GM19240 (cell line): ENCODE measurements around the gene CRADD.
"Not testable (repeated sequence)": the region's sequence is repeated elsewhere in the genome, so short reads cannot be mapped to it uniquely, and the experiment has no call there.

Experiments used
- DNase-seq: peaks from one replicate; pipeline ENCODE4 v3.0.0; 2011; ENCODE audit warnings: low spot score; ENCODE audit not compliant: insufficient read length

Gene CRADD

GRCh38 chr12:93706824-93707223 lies 29.6 kb downstream of the CRADD start:
- DNase-seq: no peak

GRCh38 chr12:93707836-93708235 lies 30.7 kb downstream of the CRADD start:
- no peak for DNase-seq

- DNase-seq: no peak
Observed at GRCh38 chr12:93708952-93709351, 31.8 kb downstream of the CRADD start.

GRCh38 chr12:93709386-93709785 lies 32.2 kb downstream of the CRADD start:
- DNase-seq: no peak

GRCh38 chr12:93710574-93710926 lies 33.4 kb downstream of the CRADD start:
- DNase-seq: no peak

GRCh38 chr12:93711502-93711901 lies 34.3 kb downstream of the CRADD start:
- DNase-seq: not testable (repeated sequence)

GRCh38 chr12:93712200-93712599 lies 35.0 kb downstream of the CRADD start:
- no peak for DNase-seq

GRCh38 chr12:93713060-93713459 lies 35.9 kb downstream of the CRADD start:
- no peak for DNase-seq

GRCh38 chr12:93713800-93714199 lies 36.6 kb downstream of the CRADD start:
- DNase-seq: no peak

GRCh38 chr12:93714382-93714781 lies 37.2 kb downstream of the CRADD start:
- DNase-seq: no peak

GRCh38 chr12:93719710-93720109 lies 42.5 kb downstream of the CRADD start:
- no peak for DNase-seq

GRCh38 chr12:93720559-93720958 lies 43.4 kb downstream of the CRADD start:
- no peak for DNase-seq

- no peak for DNase-seq
Observed at GRCh38 chr12:93722179-93722578, 45.0 kb downstream of the CRADD start.

GRCh38 chr12:93722835-93723567 lies 45.8 kb downstream of the CRADD start:
- DNase-seq: no peak

GRCh38 chr12:93723568-93723930 lies 46.4 kb downstream of the CRADD start:
- DNase-seq: no peak

GRCh38 chr12:93725531-93725930 lies 48.4 kb downstream of the CRADD start:
- no peak for DNase-seq

GRCh38 chr12:93727195-93727811 lies 50.1 kb downstream of the CRADD start:
- no peak for DNase-seq

GRCh38 chr12:93727911-93728310 lies 50.7 kb downstream of the CRADD start:
- no peak for DNase-seq

GRCh38 chr12:93729934-93730333 lies 52.8 kb downstream of the CRADD start:
- DNase-seq: no peak

GRCh38 chr12:93733358-93733757 lies 56.2 kb downstream of the CRADD start:
- DNase-seq: no peak

GRCh38 chr12:93733928-93734327 lies 56.8 kb downstream of the CRADD start:
- no peak for DNase-seq

- DNase-seq: no peak
Observed at GRCh38 chr12:93734784-93735183, 57.6 kb downstream of the CRADD start.

GRCh38 chr12:93736640-93737178 lies 59.5 kb downstream of the CRADD start:
- DNase-seq: no peak
